ENCODE measurements around the gene RANGRF. TPM values are rescaled to one million over a fixed set of nuclear protein-coding genes. Genes with fewer than 3 reads are reported as not detected.

Gene RANGRF
- total RNA-seq, 1 donor from 2014 or later: 48.5 TPM

DNA sequence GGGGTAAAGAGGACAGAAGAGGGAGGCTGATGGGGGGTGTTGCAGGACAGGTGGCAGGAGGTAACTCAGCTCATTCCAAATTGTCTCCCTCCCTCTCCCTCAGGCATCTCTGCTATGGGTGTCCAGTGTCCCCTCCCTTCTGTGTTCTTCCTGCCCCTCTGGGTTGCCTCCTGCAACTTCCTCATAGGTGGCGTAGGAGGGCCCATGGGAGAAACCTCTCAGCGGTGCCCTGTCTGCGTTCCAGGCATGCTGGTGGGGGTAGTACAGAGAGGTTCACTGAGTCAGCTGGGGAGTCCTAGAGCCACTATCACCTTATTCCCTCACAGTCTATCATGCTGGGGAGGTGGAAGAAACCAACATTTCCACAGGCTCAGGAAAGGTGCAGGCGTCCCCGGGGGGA is 36.5 kb downstream of the RANGRF start:
- no peaks in the 10 kb centered on the region for H3K9me3 Mint-ChIP-seq
- TF ChIP-seq, protein P1, sequence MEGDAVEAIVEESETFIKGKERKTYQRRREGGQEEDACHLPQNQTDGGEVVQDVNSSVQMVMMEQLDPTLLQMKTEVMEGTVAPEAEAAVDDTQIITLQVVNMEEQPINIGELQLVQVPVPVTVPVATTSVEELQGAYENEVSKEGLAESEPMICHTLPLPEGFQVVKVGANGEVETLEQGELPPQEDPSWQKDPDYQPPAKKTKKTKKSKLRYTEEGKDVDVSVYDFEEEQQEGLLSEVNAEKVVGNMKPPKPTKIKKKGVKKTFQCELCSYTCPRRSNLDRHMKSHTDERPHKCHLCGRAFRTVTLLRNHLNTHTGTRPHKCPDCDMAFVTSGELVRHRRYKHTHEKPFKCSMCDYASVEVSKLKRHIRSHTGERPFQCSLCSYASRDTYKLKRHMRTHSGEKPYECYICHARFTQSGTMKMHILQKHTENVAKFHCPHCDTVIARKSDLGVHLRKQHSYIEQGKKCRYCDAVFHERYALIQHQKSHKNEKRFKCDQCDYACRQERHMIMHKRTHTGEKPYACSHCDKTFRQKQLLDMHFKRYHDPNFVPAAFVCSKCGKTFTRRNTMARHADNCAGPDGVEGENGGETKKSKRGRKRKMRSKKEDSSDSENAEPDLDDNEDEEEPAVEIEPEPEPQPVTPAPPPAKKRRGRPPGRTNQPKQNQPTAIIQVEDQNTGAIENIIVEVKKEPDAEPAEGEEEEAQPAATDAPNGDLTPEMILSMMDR (conservative IDR thresholded peaks at IDR 0.05): no peak
- H3K4me3 Mint-ChIP-seq: peak overlapping the region; percentile 31
- H3K27ac Mint-ChIP-seq (ENCODE audit: unreplicated experiment): no peak overlapping the region
- H3K27me3 Mint-ChIP-seq (ENCODE audit: low read depth): peaks cover 40% of the 10 kb centered on the region
- H3K36me3 Mint-ChIP-seq (ENCODE audit: low read depth): no peaks in the 10 kb centered on the region
- DNase-seq (ENCODE audit: low read depth, low spot score): no peak
- peaks cover 14% of the 10 kb centered on the region for H3K4me1 Mint-ChIP-seq

DNA sequence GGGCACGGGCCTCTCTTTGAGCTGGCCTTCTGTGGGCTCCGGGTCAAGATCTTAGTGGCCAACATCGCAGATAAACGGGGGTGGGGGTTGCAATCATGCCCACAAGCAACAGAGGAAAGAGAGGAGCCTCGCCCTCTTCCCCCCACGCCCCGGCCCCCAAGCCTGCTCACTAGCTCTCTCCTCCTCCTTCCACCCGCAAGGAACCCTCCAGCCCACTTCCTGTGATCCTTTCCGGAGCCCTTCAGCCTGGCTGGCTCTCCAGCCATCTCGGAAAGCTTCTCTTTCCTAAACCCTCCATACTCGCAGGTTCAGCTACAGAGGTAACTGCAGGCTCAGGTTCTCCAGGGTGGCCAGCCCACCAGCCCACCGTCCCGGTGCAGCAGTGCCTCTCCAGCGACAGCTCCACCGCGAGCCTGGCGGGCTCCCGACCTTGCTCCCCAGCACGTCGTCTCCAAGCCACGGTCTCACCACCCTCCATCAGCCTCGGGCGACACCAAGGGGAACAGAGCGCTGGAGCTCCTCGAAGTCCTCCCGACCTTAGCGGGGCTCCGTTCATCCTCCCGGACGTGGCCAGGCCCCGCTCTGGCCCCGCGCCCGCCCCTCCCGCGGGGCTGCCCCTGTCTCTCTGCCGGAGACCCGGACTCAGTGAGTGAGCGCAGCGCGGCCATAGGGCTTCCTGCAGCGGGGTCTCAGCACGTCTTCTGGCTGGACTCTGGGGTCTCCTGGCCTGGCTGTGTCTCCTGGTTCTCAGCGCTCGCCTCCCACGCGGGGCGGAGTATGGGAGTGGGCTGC is 38.2 kb downstream of the RANGRF start:
- Mint-ChIP-seq H3K4me3 (peak overlapping the region; percentile 77), H3K27ac (ENCODE audit: unreplicated experiment) (no peak overlapping the region), H3K4me1 (peaks cover 14% of the 10 kb centered on the region), H3K27me3 (ENCODE audit: low read depth) (peaks cover 38% of the 10 kb centered on the region), H3K9me3 (no peaks in the 10 kb centered on the region), H3K36me3 (ENCODE audit: low read depth) (no peaks in the 10 kb centered on the region)
- DNase-seq (ENCODE audit: low read depth, low spot score): peak; percentile 26
- TF ChIP-seq, protein P1 (conservative IDR thresholded peaks at IDR 0.05): no peak

GRCh38 chr17:8327303-8327649 is 38.8 kb downstream of the RANGRF start:
- Mint-ChIP-seq H3K27ac (ENCODE audit: unreplicated experiment) (no peak overlapping the region), H3K9me3 (no peaks in the 10 kb centered on the region), H3K4me1 (peaks cover 16% of the 10 kb centered on the region), H3K4me3 (peak overlapping the region; percentile 77), H3K36me3 (ENCODE audit: low read depth) (no peaks in the 10 kb centered on the region), H3K27me3 (ENCODE audit: low read depth) (peaks cover 38% of the 10 kb centered on the region)
- DNase-seq (ENCODE audit: low read depth, low spot score): no peak
- TF ChIP-seq, protein P1 (conservative IDR thresholded peaks at IDR 0.05): no peak

- Mint-ChIP-seq H3K4me3 (no peak overlapping the region), H3K27me3 (ENCODE audit: low read depth) (peaks cover 21% of the 10 kb centered on the region), H3K36me3 (ENCODE audit: low read depth) (no peaks in the 10 kb centered on the region), H3K9me3 (no peaks in the 10 kb centered on the region), H3K4me1 (peaks cover 12% of the 10 kb centered on the region), H3K27ac (ENCODE audit: unreplicated experiment) (no peak overlapping the region)
- DNase-seq (ENCODE audit: low read depth, low spot score): no peak
- TF ChIP-seq, protein P1 (conservative IDR thresholded peaks at IDR 0.05): no peak
Observed at GRCh38 chr17:8332128-8332527, 43.7 kb downstream of the RANGRF start.

- no peak overlapping the region for H3K4me3 Mint-ChIP-seq
- no peaks in the 10 kb centered on the region for H3K36me3 Mint-ChIP-seq (ENCODE audit: low read depth)
- peak; percentile 25 for DNase-seq (ENCODE audit: low read depth, low spot score)
- no peak overlapping the region for H3K27ac Mint-ChIP-seq (ENCODE audit: unreplicated experiment)
- peaks cover 17% of the 10 kb centered on the region for H3K27me3 Mint-ChIP-seq (ENCODE audit: low read depth)
- no peaks in the 10 kb centered on the region for H3K9me3 Mint-ChIP-seq
- TF ChIP-seq, protein P1 (conservative IDR thresholded peaks at IDR 0.05): no peak
- H3K4me1 Mint-ChIP-seq: peaks cover 11% of the 10 kb centered on the region
Observed at GRCh38 chr17:8332688-8333087, 44.2 kb downstream of the RANGRF start.

Data from neural crest cell (in vitro differentiated cells).